Keratinocyte (primary cell): ENCODE results near the gene CUBN. TPM values are rescaled to one million over a fixed set of nuclear protein-coding genes. Genes with fewer than 3 reads are reported as not detected.
A peak's percentile ranks its signal among the peaks of the same experiment; 100 is the strongest.

Experiments
- DNase-seq: peaks from one replicate; pipeline ENCODE4 v3.0.0-alpha.2; 2011; ENCODE audit warnings: low read depth, missing footprints, low spot score
- FAIRE-seq: peaks from 2 replicates; lab custom pipeline; 2011; peaks lifted over from hg19 to GRCh38; lab: Jason Lieb, UNC
- H2AFZ ChIP-seq: 2 replicates; pipeline ENCODE4 v1.6.0; 2012; ENCODE audit warnings: low read length, control low read depth, inconsistent platforms; ENCODE audit not compliant: control insufficient read depth
- H3K27ac ChIP-seq: 2 replicates; pipeline ENCODE4 v1.5.1; 2011; ENCODE audit warnings: low read length; ENCODE audit not compliant: control insufficient read depth, insufficient read depth
- H3K27me3 ChIP-seq: 3 replicates; pipeline ENCODE4 v1.6.0; 2011; ENCODE audit warnings: low read length; ENCODE audit not compliant: control insufficient read depth, insufficient read depth; ENCODE audit errors: extremely low read depth
- H3K36me3 ChIP-seq, 2 experiments: 2 replicates in 1 of 2; 3 replicates in 1 of 2; pipeline ENCODE4 v1.5.1; 2011; ENCODE audit warnings: low read length in 2 of 2, mild to moderate bottlenecking in 1 of 2; ENCODE audit not compliant: control insufficient read depth in 2 of 2, insufficient read depth in 2 of 2; ENCODE audit errors: extremely low read depth in 1 of 2
- H3K4me1 ChIP-seq: 3 replicates; pipeline ENCODE4 v1.5.1; 2011; ENCODE audit warnings: low read length; ENCODE audit not compliant: control insufficient read depth, insufficient read depth; ENCODE audit errors: extremely low read depth
- H3K4me2 ChIP-seq: 3 replicates; pipeline ENCODE4 v1.6.0; 2011; ENCODE audit warnings: low read depth, low read length; ENCODE audit not compliant: control insufficient read depth, insufficient read depth; ENCODE audit errors: extremely low read depth
- H3K4me3 ChIP-seq, 3 experiments: fragments of 200-600 bp in 1 of 3; sonication (generic) in 1 of 3; 2 replicates in 2 of 3; 3 replicates in 1 of 3; pipeline ENCODE4 v1.5.1; 2011 to 2016; ENCODE audit warnings: low read length in 3 of 3, mild to moderate bottlenecking in 3 of 3, control low read depth in 2 of 3, inconsistent platforms in 1 of 3, low read depth in 1 of 3, mixed read lengths in 1 of 3, mixed run types in 1 of 3, moderate library complexity in 1 of 3; ENCODE audit not compliant: control insufficient read depth in 2 of 3, insufficient read depth in 2 of 3; ENCODE audit errors: extremely low read depth in 1 of 3
- H3K79me2 ChIP-seq: 2 replicates; pipeline ENCODE4 v1.6.0; 2012; ENCODE audit warnings: low read length; ENCODE audit not compliant: control insufficient read depth, insufficient read depth
- H3K9ac ChIP-seq: 3 replicates; pipeline ENCODE4 v1.6.0; 2011; ENCODE audit warnings: low read length; ENCODE audit not compliant: control insufficient read depth, insufficient read depth; ENCODE audit errors: extremely low read depth
- H3K9me1 ChIP-seq: 3 replicates; pipeline ENCODE4 v1.6.0; 2011; ENCODE audit warnings: low read length; ENCODE audit not compliant: control insufficient read depth, insufficient read depth; ENCODE audit errors: extremely low read depth
- H3K9me3 ChIP-seq: 2 replicates; pipeline ENCODE4 v1.5.1; 2012; ENCODE audit warnings: low read depth, low read length; ENCODE audit not compliant: control insufficient read depth
- H4K20me1 ChIP-seq: 3 replicates; pipeline ENCODE4 v1.6.0; 2011; ENCODE audit warnings: low read length; ENCODE audit not compliant: control insufficient read depth, insufficient read depth; ENCODE audit errors: extremely low read depth
- EZH2 ChIP-seq: IDR thresholded peaks from one replicate; pipeline ENCODE4 v1.6.1; 2012; ENCODE audit warnings: inconsistent platforms, mild to moderate bottlenecking, low read length, moderate library complexity
- dilution Hi-C: fragments of 300-500 bp; cut with MboI; formaldehyde crosslinking; loops from one replicate; pipeline ENCODE4 v1.7.0; 2020; ENCODE audit warnings: low sequenced_read_pairs; ENCODE audit not compliant: extremely low pct_ligation_motif_present
- polyA plus RNA-seq, 5 experiments: library from polyadenylated mRNA; depleted of rRNA in 3 of 5; stranded (reverse) in 3 of 5; stranded (forward) in 1 of 5; unstranded in 1 of 5; fragments of >200 nt; gene quantifications; 1 replicate in 1 of 5; 2 replicates in 3 of 5; 3 replicates in 1 of 5; pipeline versions ENCODE4 v1.2.1 to v1.2.3, GENCODE V29; 2011 to 2012; ENCODE audit warnings: missing spikeins in 2 of 5, low read depth in 1 of 5, low replicate concordance in 1 of 5
- TF ChIP-seq, protein P1 (sequence below), 3 experiments: IDR thresholded peaks in 1 of 3; conservative IDR thresholded peaks in 1 of 3; optimal IDR thresholded peaks in 1 of 3; 2 replicates in 2 of 3; 3 replicates in 1 of 3; pipeline versions ENCODE3 to v1.5.1; 2011; ENCODE audit warnings: low read length in 3 of 3, mild to moderate bottlenecking in 3 of 3, moderate library complexity in 2 of 3, control low read depth in 1 of 3, inconsistent platforms in 1 of 3; ENCODE audit not compliant: insufficient read depth in 2 of 3; ENCODE audit errors: extremely low read depth in 1 of 3

Gene CUBN
- polyA plus RNA-seq, 1 donor (not counting 4 experiments of a cell fraction or from before 2014, with no cell fraction given): 0.07 TPM

DNA sequence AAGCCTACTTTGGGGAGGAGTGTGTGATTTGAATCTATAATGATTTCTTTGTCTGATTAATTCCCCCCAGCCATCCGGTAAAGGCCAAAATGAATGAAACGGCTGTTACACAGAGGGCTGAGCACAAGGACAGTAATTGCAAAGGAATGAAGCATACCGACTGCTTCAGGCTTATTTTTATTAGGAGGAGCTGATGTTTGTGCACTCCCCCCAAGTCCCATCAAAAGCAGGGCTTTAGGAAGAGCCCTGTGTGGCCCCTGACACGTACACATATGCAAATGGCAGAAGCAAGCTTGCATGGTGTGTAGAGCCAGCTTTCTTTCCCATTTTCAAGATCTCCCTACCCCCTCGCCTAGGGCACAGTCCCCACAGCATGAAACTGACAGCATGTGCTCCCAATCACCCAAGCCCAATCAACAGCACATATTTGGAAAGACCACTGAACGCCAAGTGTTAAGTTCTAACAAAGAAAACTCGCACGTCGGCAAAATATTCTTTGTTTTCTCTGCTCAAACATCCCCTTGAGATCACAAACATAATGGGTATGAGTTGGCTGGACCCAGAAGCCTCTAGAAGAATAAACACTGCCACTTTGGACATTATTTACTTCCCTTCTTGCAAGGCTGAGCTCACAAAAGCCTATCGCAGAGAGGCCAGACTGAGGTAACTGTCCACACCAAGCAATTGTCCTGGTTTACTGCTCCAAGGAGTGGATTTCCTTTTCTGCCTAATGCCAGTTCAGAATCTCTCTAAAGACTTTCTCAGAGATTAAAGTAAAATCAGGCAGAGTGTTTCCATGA, 143.0 kb downstream of the CUBN start:
- peak; percentile 36 for DNase-seq
- H3K4me3 ChIP-seq: no peak overlapping the region
- no peaks in the 10 kb centered on the region for H3K79me2 ChIP-seq
- no peaks in the 10 kb centered on the region for H3K9me3 ChIP-seq
- H3K9me1 ChIP-seq: no peaks in the 10 kb centered on the region
- peak overlapping the region; percentile 63 for H3K4me2 ChIP-seq
- peak overlapping the region; percentile 19 for H3K9ac ChIP-seq
- peak; percentile 96 for FAIRE-seq
- H4K20me1 ChIP-seq: no peaks in the 10 kb centered on the region
- H3K27me3 ChIP-seq: no peaks in the 10 kb centered on the region
- peak overlapping the region; percentile 47 for H2AFZ ChIP-seq
- peaks cover 16% of the 10 kb centered on the region for H3K4me1 ChIP-seq
- H3K36me3 ChIP-seq: no peaks in the 10 kb centered on the region
- dilution Hi-C loops: no loop called here
- TF ChIP-seq EZH2: no peak
- TF ChIP-seq, protein P1, sequence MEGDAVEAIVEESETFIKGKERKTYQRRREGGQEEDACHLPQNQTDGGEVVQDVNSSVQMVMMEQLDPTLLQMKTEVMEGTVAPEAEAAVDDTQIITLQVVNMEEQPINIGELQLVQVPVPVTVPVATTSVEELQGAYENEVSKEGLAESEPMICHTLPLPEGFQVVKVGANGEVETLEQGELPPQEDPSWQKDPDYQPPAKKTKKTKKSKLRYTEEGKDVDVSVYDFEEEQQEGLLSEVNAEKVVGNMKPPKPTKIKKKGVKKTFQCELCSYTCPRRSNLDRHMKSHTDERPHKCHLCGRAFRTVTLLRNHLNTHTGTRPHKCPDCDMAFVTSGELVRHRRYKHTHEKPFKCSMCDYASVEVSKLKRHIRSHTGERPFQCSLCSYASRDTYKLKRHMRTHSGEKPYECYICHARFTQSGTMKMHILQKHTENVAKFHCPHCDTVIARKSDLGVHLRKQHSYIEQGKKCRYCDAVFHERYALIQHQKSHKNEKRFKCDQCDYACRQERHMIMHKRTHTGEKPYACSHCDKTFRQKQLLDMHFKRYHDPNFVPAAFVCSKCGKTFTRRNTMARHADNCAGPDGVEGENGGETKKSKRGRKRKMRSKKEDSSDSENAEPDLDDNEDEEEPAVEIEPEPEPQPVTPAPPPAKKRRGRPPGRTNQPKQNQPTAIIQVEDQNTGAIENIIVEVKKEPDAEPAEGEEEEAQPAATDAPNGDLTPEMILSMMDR (optimal IDR thresholded peaks at IDR 0.05 in 1 of 3, IDR thresholded peaks at IDR 0.05 in 1 of 3, conservative IDR thresholded peaks at IDR 0.05 in 1 of 3; ENCODE audit: extremely low read depth in 1 of 3, insufficient read depth in 2 of 3, low read length in 3 of 3): no peak
- peak overlapping the region; percentile 62 for H3K27ac ChIP-seq

DNA sequence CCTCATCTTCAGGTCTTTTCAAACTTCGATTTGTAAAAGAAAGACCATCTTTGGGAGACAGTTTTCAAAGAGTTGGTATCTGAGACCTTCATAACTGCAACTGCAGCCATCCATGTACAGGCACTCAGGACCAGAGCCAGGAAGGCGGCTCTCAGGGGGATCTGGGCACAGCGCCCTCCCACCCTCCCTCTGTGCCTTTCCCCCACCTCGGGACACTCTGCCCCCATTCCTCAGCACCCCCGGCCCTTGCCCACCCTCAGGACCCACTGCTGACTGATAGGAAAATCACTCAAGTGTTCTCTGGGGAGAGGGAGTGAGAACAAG, 143.6 kb downstream of the CUBN start:
- Histone ChIP-seq H3K27ac (peak overlapping the region; percentile 62), H3K9ac (no peak overlapping the region), H3K36me3 (no peaks in the 10 kb centered on the region), H3K27me3 (no peaks in the 10 kb centered on the region), H3K9me3 (no peaks in the 10 kb centered on the region), H3K4me3 (no peak overlapping the region), H3K79me2 (no peaks in the 10 kb centered on the region), H2AFZ (no peak overlapping the region), H4K20me1 (no peaks in the 10 kb centered on the region), H3K9me1 (no peaks in the 10 kb centered on the region), H3K4me1 (peaks cover 16% of the 10 kb centered on the region), H3K4me2 (peak overlapping the region; percentile 63)
- DNase-seq (no peak), FAIRE-seq (no peak)
- dilution Hi-C loops: no loop called here
- TF ChIP-seq, protein P1 (optimal IDR thresholded peaks at IDR 0.05 in 1 of 3, IDR thresholded peaks at IDR 0.05 in 1 of 3, conservative IDR thresholded peaks at IDR 0.05 in 1 of 3; ENCODE audit: extremely low read depth in 1 of 3, insufficient read depth in 2 of 3, low read length in 3 of 3): no peak
- no peak for TF ChIP-seq EZH2
